Trophoblast cell (in vitro differentiated cells and primary cell): Measurements from ENCODE around the gene KLHL2.
"Not testable (repeated sequence)": the region's sequence is repeated elsewhere in the genome, so short reads cannot be mapped to it uniquely, and the experiment has no call there.

Source experiments
- DNase-seq, 2 donors: peaks; one replicate each; pipeline ENCODE4 v3.0.0-alpha.2; 2016
- H2AFZ ChIP-seq: 2 replicates; pipeline ENCODE4 v1.6.1; 2013; ENCODE audit warnings: low read length, moderate library complexity, mild to moderate bottlenecking; ENCODE audit not compliant: insufficient read depth, poor library complexity
- H2AK5ac ChIP-seq: 2 replicates; pipeline ENCODE4 v1.6.1; 2013; ENCODE audit warnings: mild to moderate bottlenecking, low read length
- H2BK120ac ChIP-seq: 2 replicates; pipeline ENCODE4 v1.6.1; 2013; ENCODE audit warnings: low read length, mild to moderate bottlenecking, moderate library complexity; ENCODE audit not compliant: insufficient read depth, poor library complexity
- H2BK12ac ChIP-seq: 2 replicates; pipeline ENCODE4 v1.6.1; 2013; ENCODE audit warnings: mild to moderate bottlenecking, low read length, moderate library complexity
- H2BK5ac ChIP-seq: 2 replicates; pipeline ENCODE4 v1.6.1; 2013; ENCODE audit warnings: low read length, low read depth, moderate library complexity, mild to moderate bottlenecking; ENCODE audit not compliant: poor library complexity
- H3K14ac ChIP-seq: 2 replicates; pipeline ENCODE4 v1.6.1; 2013; ENCODE audit warnings: mild to moderate bottlenecking, low read length
- H3K18ac ChIP-seq: 2 replicates; pipeline ENCODE4 v1.6.1; 2013; ENCODE audit warnings: mild to moderate bottlenecking, low read length
- H3K23ac ChIP-seq: 2 replicates; pipeline ENCODE4 v1.6.1; 2013; ENCODE audit warnings: low read length
- H3K27ac ChIP-seq: 2 replicates; pipeline ENCODE4 v1.5.1; 2013; ENCODE audit warnings: low read depth, mild to moderate bottlenecking, inconsistent platforms, low read length, moderate library complexity
- H3K27me3 ChIP-seq: 2 replicates; pipeline ENCODE4 v1.6.1; 2013; ENCODE audit warnings: inconsistent platforms, mild to moderate bottlenecking, low read length, moderate library complexity; ENCODE audit not compliant: insufficient read depth
- H3K36me3 ChIP-seq, 2 experiments: 1 replicate in 1 of 2; 2 replicates in 1 of 2; pipeline ENCODE4 v1.6.1; 2013; ENCODE audit warnings: low read length in 2 of 2, mild to moderate bottlenecking in 2 of 2, moderate library complexity in 1 of 2; ENCODE audit not compliant: insufficient read depth in 2 of 2, control insufficient read depth in 1 of 2
- H3K4ac ChIP-seq: 2 replicates; pipeline ENCODE4 v1.6.1; 2013; ENCODE audit warnings: low read depth, mild to moderate bottlenecking, low read length, moderate library complexity
- H3K4me1 ChIP-seq, 2 experiments: 1 replicate in 1 of 2; 2 replicates in 1 of 2; pipeline ENCODE4 v1.6.1; 2013; ENCODE audit warnings: low read length in 2 of 2, mild to moderate bottlenecking in 2 of 2, moderate library complexity in 1 of 2; ENCODE audit not compliant: insufficient read depth in 2 of 2, control insufficient read depth in 1 of 2
- H3K4me2 ChIP-seq: 2 replicates; pipeline ENCODE4 v1.6.1; 2013; ENCODE audit warnings: inconsistent platforms, mild to moderate bottlenecking, low read length, moderate library complexity
- H3K4me3 ChIP-seq: 2 replicates; pipeline ENCODE4 v1.5.1; 2013; ENCODE audit warnings: mild to moderate bottlenecking, low read depth, low read length, inconsistent platforms
- H3K79me1 ChIP-seq: one replicate; pipeline ENCODE4 v1.6.1; 2013; ENCODE audit warnings: low read length
- H3K79me2 ChIP-seq: 2 replicates; pipeline ENCODE4 v1.6.1; 2013; ENCODE audit warnings: low read length, mild to moderate bottlenecking; ENCODE audit not compliant: control insufficient read depth, insufficient read depth, poor library complexity
- H3K9ac ChIP-seq: 2 replicates; pipeline ENCODE4 v1.6.1; 2013; ENCODE audit warnings: mild to moderate bottlenecking, low read length
- H3K9me3 ChIP-seq: 2 replicates; pipeline ENCODE4 v1.6.1; 2013; ENCODE audit warnings: low read depth, mild to moderate bottlenecking, control low read depth, inconsistent platforms, low read length; ENCODE audit not compliant: insufficient read depth
- H4K12ac ChIP-seq: 2 replicates; pipeline ENCODE4 v1.6.1; 2013; ENCODE audit warnings: low read depth, mild to moderate bottlenecking, low read length, moderate library complexity
- H4K8ac ChIP-seq: 2 replicates; pipeline ENCODE4 v1.6.1; 2013; ENCODE audit warnings: low read depth, mild to moderate bottlenecking, low read length, moderate library complexity
- H4K91ac ChIP-seq: one replicate; pipeline ENCODE4 v1.6.1; 2013; ENCODE audit warnings: low read depth, mild to moderate bottlenecking, low read length, moderate library complexity
- WGBS: extraction: QIAGEN DNeasy Blood & Tissue Kit; methylation state at CpG from one replicate; pipeline ENCODE4 v1.1.7; 2013; ENCODE audit warnings: missing lambda C conversion rate; ENCODE audit not compliant: insufficient read length, insufficient coverage; ENCODE audit errors: extremely low coverage; 5-methylcytosine and 5-hydroxymethylcytosine counted together

KLHL2 gene

DNA sequence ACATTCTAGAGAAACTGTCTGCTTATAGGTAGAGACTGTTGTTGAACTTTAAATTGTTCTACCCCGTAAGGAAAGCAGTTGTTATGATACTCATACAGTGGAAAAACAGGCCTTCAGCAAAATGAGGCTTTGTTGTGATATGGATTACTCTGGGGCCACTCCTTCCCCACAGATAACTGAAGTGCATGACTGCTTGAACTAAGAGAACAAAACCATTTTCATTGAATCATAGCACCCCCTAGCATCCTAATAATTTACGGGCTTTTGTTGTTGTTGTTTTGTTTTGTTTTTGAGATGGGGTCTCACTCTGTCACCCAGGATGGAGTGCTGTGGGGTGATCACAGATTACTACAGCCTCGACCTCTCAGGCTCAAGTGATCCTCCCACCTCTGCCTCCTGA, 54.9 kb downstream of the KLHL2 start:
- not testable (repeated sequence) for H3K9ac ChIP-seq, H3K4me1 ChIP-seq, H3K4ac ChIP-seq, H3K23ac ChIP-seq, H4K91ac ChIP-seq, DNase-seq, H3K27me3 ChIP-seq, H3K79me2 ChIP-seq, H2BK120ac ChIP-seq, H2AK5ac ChIP-seq, H3K27ac ChIP-seq, H2BK5ac ChIP-seq, H3K4me3 ChIP-seq, H4K8ac ChIP-seq, H4K12ac ChIP-seq, H3K4me2 ChIP-seq, H3K18ac ChIP-seq, H2AFZ ChIP-seq, H3K9me3 ChIP-seq, H2BK12ac ChIP-seq, H3K79me1 ChIP-seq, H3K14ac ChIP-seq, H3K36me3 ChIP-seq
- whole genome bisulfite sequencing: no CpG with 5 or more reads among the region's 3 CpGs

GRCh38 chr4:165263466-165263865, 56.1 kb downstream of the KLHL2 start:
- H3K4me2 ChIP-seq: not testable (repeated sequence)

GRCh38 chr4:165269931-165270330, 62.6 kb downstream of the KLHL2 start:
- H2AK5ac ChIP-seq, H2BK5ac ChIP-seq, H3K79me1 ChIP-seq, H3K79me2 ChIP-seq, H3K4ac ChIP-seq, H4K91ac ChIP-seq, H3K18ac ChIP-seq, H3K4me2 ChIP-seq, H3K27me3 ChIP-seq, H3K9ac ChIP-seq, H3K36me3 ChIP-seq, H3K23ac ChIP-seq, H3K4me3 ChIP-seq, H3K27ac ChIP-seq, H3K4me1 ChIP-seq, H4K8ac ChIP-seq, H2BK12ac ChIP-seq, H3K9me3 ChIP-seq, H2BK120ac ChIP-seq, DNase-seq, H4K12ac ChIP-seq, H2AFZ ChIP-seq, H3K14ac ChIP-seq: not testable (repeated sequence)
- WGBS: no CpG with 5 or more reads among the region's 7 CpGs

More at GRCh38 chr4:165263466-165263865, 56.1 kb downstream of the KLHL2 start:
- H3K27ac ChIP-seq, H3K23ac ChIP-seq, H2BK120ac ChIP-seq, H2AK5ac ChIP-seq, DNase-seq, H3K18ac ChIP-seq, H3K79me2 ChIP-seq, H3K4me3 ChIP-seq, H2BK5ac ChIP-seq, H3K36me3 ChIP-seq, H4K91ac ChIP-seq, H3K4me1 ChIP-seq, H3K27me3 ChIP-seq, H2BK12ac ChIP-seq, H3K4ac ChIP-seq, H2AFZ ChIP-seq, H3K79me1 ChIP-seq, H3K9me3 ChIP-seq, H4K8ac ChIP-seq, H3K9ac ChIP-seq, H4K12ac ChIP-seq, H3K14ac ChIP-seq: not testable (repeated sequence)
- no CpG with 5 or more reads among the region's 3 CpGs for WGBS

- not testable (repeated sequence) for DNase-seq, H2AFZ ChIP-seq, H3K36me3 ChIP-seq, H3K4ac ChIP-seq, H3K9me3 ChIP-seq, H2BK5ac ChIP-seq, H3K27me3 ChIP-seq, H4K12ac ChIP-seq, H3K79me2 ChIP-seq, H3K27ac ChIP-seq, H3K23ac ChIP-seq, H4K91ac ChIP-seq, H3K14ac ChIP-seq, H3K79me1 ChIP-seq, H4K8ac ChIP-seq, H3K9ac ChIP-seq, H3K4me1 ChIP-seq, H2BK120ac ChIP-seq, H3K18ac ChIP-seq, H3K4me2 ChIP-seq, H2BK12ac ChIP-seq, H2AK5ac ChIP-seq, H3K4me3 ChIP-seq
- no CpG with 5 or more reads among the region's 2 CpGs for WGBS
These were observed 66.1 kb downstream of the KLHL2 start for GRCh38 chr4:165273443-165273842.
